ENCODE results near the gene MPO. TPM values are rescaled to one million over a fixed set of nuclear protein-coding genes. Genes with fewer than 3 reads are reported as not detected.

The MPO gene
- total and polyA plus RNA-seq, 9 of the 15 experiments (the other 6 are each of a cell fraction or from before 2014, with no cell fraction given) = 0.04 to 0.47 (median 0.39) TPM; not detected in 6

- TF ChIP-seq ZNF518B (CRISPR knock-in tag; IDR thresholded peaks at IDR 0.05) (no peak), ZNF124 (CRISPR knock-in tag; IDR thresholded peaks at IDR 0.05) (no peak), TEAD4 (IDR thresholded peaks at IDR 0.05; ENCODE audit: low read length) (no peak), TEAD4 (CRISPR knock-in tag; IDR thresholded peaks at IDR 0.05; ENCODE audit: borderline replicate concordance) (no peak), TCF7 (IDR thresholded peaks at IDR 0.05; ENCODE audit: borderline replicate concordance) (no peak), JUND (IDR thresholded peaks at IDR 0.05; ENCODE audit: borderline replicate concordance, low read depth, low read length) (peak; percentile 49; the same call in 1 of the 2 replicates), JUND (tag; IDR thresholded peaks at IDR 0.05; ENCODE audit: borderline replicate concordance, low read depth, low read length) (no peak), MYNN (IDR thresholded peaks at IDR 0.05) (no peak), MYNN (CRISPR knock-in tag; IDR thresholded peaks at IDR 0.05) (no peak), E2F8 (IDR thresholded peaks at IDR 0.05; ENCODE audit: low read depth, partially characterized antibody) (no peak), NFIX (CRISPR knock-in tag; IDR thresholded peaks at IDR 0.05; ENCODE audit: low read depth) (no peak), THRAP3 (IDR thresholded peaks at IDR 0.05; ENCODE audit: borderline replicate concordance) (no peak), ASH1L (IDR thresholded peaks at IDR 0.05; ENCODE audit: borderline replicate concordance, low read depth, partially characterized antibody) (no peak), ZSCAN32 (CRISPR knock-in tag; IDR thresholded peaks at IDR 0.05) (peak; percentile 65; the same call in 1 of the 2 replicates), ZNF23 (CRISPR knock-in tag; IDR thresholded peaks at IDR 0.05) (no peak)
- TF ChIP-seq, protein P1, sequence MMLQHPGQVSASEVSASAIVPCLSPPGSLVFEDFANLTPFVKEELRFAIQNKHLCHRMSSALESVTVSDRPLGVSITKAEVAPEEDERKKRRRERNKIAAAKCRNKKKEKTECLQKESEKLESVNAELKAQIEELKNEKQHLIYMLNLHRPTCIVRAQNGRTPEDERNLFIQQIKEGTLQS (IDR thresholded peaks at IDR 0.05) = peak; percentile 94
- TF ChIP-seq, protein P1 (CRISPR knock-in tag; conservative IDR thresholded peaks at IDR 0.05) = no peak
- TF ChIP-seq, protein P2, sequence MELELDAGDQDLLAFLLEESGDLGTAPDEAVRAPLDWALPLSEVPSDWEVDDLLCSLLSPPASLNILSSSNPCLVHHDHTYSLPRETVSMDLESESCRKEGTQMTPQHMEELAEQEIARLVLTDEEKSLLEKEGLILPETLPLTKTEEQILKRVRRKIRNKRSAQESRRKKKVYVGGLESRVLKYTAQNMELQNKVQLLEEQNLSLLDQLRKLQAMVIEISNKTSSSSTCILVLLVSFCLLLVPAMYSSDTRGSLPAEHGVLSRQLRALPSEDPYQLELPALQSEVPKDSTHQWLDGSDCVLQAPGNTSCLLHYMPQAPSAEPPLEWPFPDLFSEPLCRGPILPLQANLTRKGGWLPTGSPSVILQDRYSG (tag; conservative IDR thresholded peaks at IDR 0.05; ENCODE audit: low read depth) = no peak
- TF ChIP-seq, protein P3, sequence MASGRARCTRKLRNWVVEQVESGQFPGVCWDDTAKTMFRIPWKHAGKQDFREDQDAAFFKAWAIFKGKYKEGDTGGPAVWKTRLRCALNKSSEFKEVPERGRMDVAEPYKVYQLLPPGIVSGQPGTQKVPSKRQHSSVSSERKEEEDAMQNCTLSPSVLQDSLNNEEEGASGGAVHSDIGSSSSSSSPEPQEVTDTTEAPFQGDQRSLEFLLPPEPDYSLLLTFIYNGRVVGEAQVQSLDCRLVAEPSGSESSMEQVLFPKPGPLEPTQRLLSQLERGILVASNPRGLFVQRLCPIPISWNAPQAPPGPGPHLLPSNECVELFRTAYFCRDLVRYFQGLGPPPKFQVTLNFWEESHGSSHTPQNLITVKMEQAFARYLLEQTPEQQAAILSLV (tag; IDR thresholded peaks at IDR 0.05) = peak; percentile 59; the same call in 1 of the 2 replicates
Observed at GRCh38 chr17:58284613-58285421, 4.1 kb upstream of the MPO start (continued).
